ENCODE results near the gene PLK4.

PLK4 gene

DNA sequence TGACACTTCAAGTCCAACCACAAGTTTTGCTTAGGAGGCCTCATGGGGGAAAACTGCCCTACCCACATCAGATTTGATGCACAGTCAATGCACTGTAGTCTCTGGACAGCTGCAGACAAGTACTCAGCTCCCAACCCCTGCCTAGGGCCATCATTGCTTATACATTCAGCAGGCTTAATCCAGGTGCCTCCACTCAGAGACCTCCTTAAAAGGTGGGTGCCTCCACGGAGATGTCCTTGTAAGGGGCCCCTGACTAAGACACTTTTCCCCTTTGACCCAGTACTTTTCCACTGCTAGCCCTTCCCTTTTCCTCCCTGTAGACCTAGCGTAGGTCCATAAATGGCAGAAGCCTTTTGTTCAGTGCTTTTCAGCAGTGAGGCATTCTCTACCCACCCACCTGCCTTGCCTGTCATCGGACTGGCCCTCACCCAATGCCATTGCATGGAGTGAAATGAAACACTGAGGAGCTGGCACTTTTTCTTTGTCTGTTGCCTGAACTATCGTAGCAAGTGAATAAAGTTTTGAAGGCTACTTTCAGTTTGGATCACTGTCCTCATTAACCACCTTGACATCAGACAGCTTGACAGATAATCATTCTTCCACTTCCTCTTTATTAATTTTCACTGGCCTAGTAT, 23.8 kb upstream of the PLK4 start:
- Histone ChIP-seq H3K27me3 (replicated peaks; ENCODE audit: insufficient read depth, low read length) (no peaks in the 10 kb centered on the region), H3K9ac (ENCODE audit: low read length) (no peak overlapping the region), H3K4me3 (ENCODE audit: low read length) (no peak overlapping the region), H3K36me3 (replicated peaks; ENCODE audit: insufficient read depth, low read length) (no peaks in the 10 kb centered on the region), H3K4me2 (ENCODE audit: low read depth, low read length) (no peak overlapping the region), H3K9me3 (replicated peaks; ENCODE audit: insufficient read depth, low read length) (no peaks in the 10 kb centered on the region; the same call in 1 of the 2 replicates), H3K27ac (ENCODE audit: low read length) (no peak overlapping the region), H3F3A (ENCODE audit: insufficient read depth, low read length) (no peaks in the 10 kb centered on the region), H4K20me1 (ENCODE audit: insufficient read depth, low read length) (no peaks in the 10 kb centered on the region), H3K79me2 (ENCODE audit: low read length) (no peaks in the 10 kb centered on the region), H2AFZ (ENCODE audit: low read length) (no peak overlapping the region), H3K4me1 (ENCODE audit: low read length) (no peaks in the 10 kb centered on the region), H3K9me2 (replicated peaks; ENCODE audit: insufficient read depth, low read length) (no peaks in the 10 kb centered on the region)
- TF ChIP-seq CTCF (IDR thresholded peaks at IDR 0.05; ENCODE audit: low read length) (no peak), EZH2phosphoT487 (IDR thresholded peaks at IDR 0.05; ENCODE audit: low read length) (no peak), EZH2 (optimal IDR thresholded peaks at IDR 0.05; ENCODE audit: low read depth, low read length) (no peak)
- no peak for DNase-seq

- no peak overlapping the region for H3K4me3 ChIP-seq (ENCODE audit: low read length)
- H3K4me1 ChIP-seq (ENCODE audit: low read length) = no peaks in the 10 kb centered on the region
- H3K9ac ChIP-seq (ENCODE audit: low read length) = no peak overlapping the region
- no peak for DNase-seq
- no peaks in the 10 kb centered on the region for H3K9me2 ChIP-seq (replicated peaks; ENCODE audit: insufficient read depth, low read length)
- no peaks in the 10 kb centered on the region for H3K36me3 ChIP-seq (replicated peaks; ENCODE audit: insufficient read depth, low read length)
- no peaks in the 10 kb centered on the region for H4K20me1 ChIP-seq (ENCODE audit: insufficient read depth, low read length)
- H3K27me3 ChIP-seq (replicated peaks; ENCODE audit: insufficient read depth, low read length) = no peaks in the 10 kb centered on the region
- no peaks in the 10 kb centered on the region for H3K79me2 ChIP-seq (ENCODE audit: low read length)
- TF ChIP-seq EZH2phosphoT487 (IDR thresholded peaks at IDR 0.05; ENCODE audit: low read length) = no peak
- no peak for TF ChIP-seq CTCF (IDR thresholded peaks at IDR 0.05; ENCODE audit: low read length)
- TF ChIP-seq EZH2 (optimal IDR thresholded peaks at IDR 0.05; ENCODE audit: low read depth, low read length) = no peak
- no peak overlapping the region for H3K4me2 ChIP-seq (ENCODE audit: low read depth, low read length)
- no peak overlapping the region for H3K27ac ChIP-seq (ENCODE audit: low read length)
- H3K9me3 ChIP-seq (replicated peaks; ENCODE audit: insufficient read depth, low read length) = no peaks in the 10 kb centered on the region; the same call in 1 of the 2 replicates
- no peaks in the 10 kb centered on the region for H3F3A ChIP-seq (ENCODE audit: insufficient read depth, low read length)
- no peak overlapping the region for H2AFZ ChIP-seq (ENCODE audit: low read length)
These were observed 23.1 kb upstream of the PLK4 start for GRCh38 chr4:127857641-127858040.

DNA sequence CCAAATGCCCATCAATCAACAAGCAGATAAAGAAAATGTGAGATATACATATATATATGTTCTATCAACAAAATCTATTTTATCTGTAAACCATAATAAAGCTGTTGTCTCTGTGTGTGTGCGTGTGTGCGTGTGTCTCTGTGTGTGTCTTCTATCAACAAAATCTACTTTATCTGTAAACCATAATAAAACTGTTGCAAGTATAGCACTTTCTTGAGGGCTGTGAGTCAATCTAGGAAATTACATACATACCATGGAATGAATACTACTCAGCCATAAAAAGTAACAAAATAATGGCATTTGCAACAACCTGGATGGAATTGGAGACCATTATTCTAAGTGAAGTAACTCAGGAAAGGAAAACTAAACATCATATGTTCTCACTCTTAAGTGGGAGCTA, 12.5 kb upstream of the PLK4 start:
- no peaks in the 10 kb centered on the region for H4K20me1 ChIP-seq (ENCODE audit: insufficient read depth, low read length)
- no peaks in the 10 kb centered on the region for H3K27me3 ChIP-seq (replicated peaks; ENCODE audit: insufficient read depth, low read length)
- no peak overlapping the region for H2AFZ ChIP-seq (ENCODE audit: low read length)
- no peak overlapping the region for H3K9ac ChIP-seq (ENCODE audit: low read length)
- no peak overlapping the region for H3K27ac ChIP-seq (ENCODE audit: low read length)
- H3K4me3 ChIP-seq (ENCODE audit: low read length) = no peak overlapping the region
- H3K79me2 ChIP-seq (ENCODE audit: low read length) = no peaks in the 10 kb centered on the region
- no peaks in the 10 kb centered on the region for H3K4me1 ChIP-seq (ENCODE audit: low read length)
- H3K4me2 ChIP-seq (ENCODE audit: low read depth, low read length) = no peak overlapping the region
- no peaks in the 10 kb centered on the region for H3K9me3 ChIP-seq (replicated peaks; ENCODE audit: insufficient read depth, low read length)
- H3F3A ChIP-seq (ENCODE audit: insufficient read depth, low read length) = no peaks in the 10 kb centered on the region
- no peak for TF ChIP-seq EZH2phosphoT487 (IDR thresholded peaks at IDR 0.05; ENCODE audit: low read length)
- TF ChIP-seq CTCF (IDR thresholded peaks at IDR 0.05; ENCODE audit: low read length) = no peak
- TF ChIP-seq EZH2 (optimal IDR thresholded peaks at IDR 0.05; ENCODE audit: low read depth, low read length) = no peak
- no peaks in the 10 kb centered on the region for H3K9me2 ChIP-seq (replicated peaks; ENCODE audit: insufficient read depth, low read length)
- no peaks in the 10 kb centered on the region for H3K36me3 ChIP-seq (replicated peaks; ENCODE audit: insufficient read depth, low read length)
- DNase-seq = no peak

Data from MM.1S (cell line).